ENCODE measurements around the gene SMNDC1.
"Not testable (repeated sequence)": the region's sequence is repeated elsewhere in the genome, so short reads cannot be mapped to it uniquely, and the experiment has no call there.

SMNDC1 gene

DNA sequence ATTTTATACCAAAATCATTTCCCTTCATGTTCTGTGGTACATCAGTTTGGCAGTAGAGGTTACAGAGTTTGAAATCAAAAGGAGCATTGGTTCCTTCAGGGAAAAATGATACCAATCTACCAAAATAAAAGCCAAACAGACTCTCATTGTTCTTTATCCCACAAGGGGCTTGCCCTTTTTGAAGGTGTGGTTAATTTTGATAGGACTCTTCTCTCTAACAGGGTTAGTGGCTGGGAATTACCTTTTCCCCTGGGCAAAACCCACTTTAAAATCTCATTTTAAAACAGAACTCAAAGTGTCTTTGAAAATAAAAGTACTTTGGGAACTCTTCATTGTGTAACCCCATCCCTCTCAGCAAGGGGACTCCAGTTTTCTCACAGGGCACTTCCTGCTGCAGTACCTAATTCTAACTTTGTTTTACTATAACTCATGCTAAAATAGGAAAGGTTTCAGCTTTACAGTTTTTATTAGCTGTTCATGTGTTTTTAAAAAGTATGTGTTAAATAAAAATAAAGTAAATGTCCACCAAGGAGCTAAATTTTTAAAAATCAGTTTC lies 30.6 kb downstream of the SMNDC1 start:
- Histone ChIP-seq H2AFZ (ENCODE audit: low read length) (no peak overlapping the region), H3K4me2 (ENCODE audit: low read depth, low read length) (no peak overlapping the region), H4K20me1 (ENCODE audit: insufficient read depth, low read length) (no peaks in the 10 kb centered on the region), H3K36me3 (replicated peaks; ENCODE audit: insufficient read depth, low read length) (no peaks in the 10 kb centered on the region), H3K9me2 (replicated peaks; ENCODE audit: insufficient read depth, low read length) (no peaks in the 10 kb centered on the region), H3K9me3 (replicated peaks; ENCODE audit: insufficient read depth, low read length) (no peaks in the 10 kb centered on the region), H3F3A (ENCODE audit: insufficient read depth, low read length) (no peaks in the 10 kb centered on the region), H3K27me3 (replicated peaks; ENCODE audit: insufficient read depth, low read length) (no peaks in the 10 kb centered on the region), H3K9ac (ENCODE audit: low read length) (no peak overlapping the region), H3K27ac (ENCODE audit: low read length) (no peak overlapping the region), H3K4me1 (ENCODE audit: low read length) (no peaks in the 10 kb centered on the region), H3K4me3 (ENCODE audit: low read length) (no peak overlapping the region), H3K79me2 (ENCODE audit: low read length) (no peaks in the 10 kb centered on the region)
- DNase-seq, result no peak
- TF ChIP-seq EZH2phosphoT487 (IDR thresholded peaks at IDR 0.05; ENCODE audit: low read length) (no peak), EZH2 (optimal IDR thresholded peaks at IDR 0.05; ENCODE audit: low read depth, low read length) (no peak)
- TF ChIP-seq, protein P1, sequence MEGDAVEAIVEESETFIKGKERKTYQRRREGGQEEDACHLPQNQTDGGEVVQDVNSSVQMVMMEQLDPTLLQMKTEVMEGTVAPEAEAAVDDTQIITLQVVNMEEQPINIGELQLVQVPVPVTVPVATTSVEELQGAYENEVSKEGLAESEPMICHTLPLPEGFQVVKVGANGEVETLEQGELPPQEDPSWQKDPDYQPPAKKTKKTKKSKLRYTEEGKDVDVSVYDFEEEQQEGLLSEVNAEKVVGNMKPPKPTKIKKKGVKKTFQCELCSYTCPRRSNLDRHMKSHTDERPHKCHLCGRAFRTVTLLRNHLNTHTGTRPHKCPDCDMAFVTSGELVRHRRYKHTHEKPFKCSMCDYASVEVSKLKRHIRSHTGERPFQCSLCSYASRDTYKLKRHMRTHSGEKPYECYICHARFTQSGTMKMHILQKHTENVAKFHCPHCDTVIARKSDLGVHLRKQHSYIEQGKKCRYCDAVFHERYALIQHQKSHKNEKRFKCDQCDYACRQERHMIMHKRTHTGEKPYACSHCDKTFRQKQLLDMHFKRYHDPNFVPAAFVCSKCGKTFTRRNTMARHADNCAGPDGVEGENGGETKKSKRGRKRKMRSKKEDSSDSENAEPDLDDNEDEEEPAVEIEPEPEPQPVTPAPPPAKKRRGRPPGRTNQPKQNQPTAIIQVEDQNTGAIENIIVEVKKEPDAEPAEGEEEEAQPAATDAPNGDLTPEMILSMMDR (IDR thresholded peaks at IDR 0.05; ENCODE audit: low read length), result no peak

- Histone ChIP-seq H3K27ac (ENCODE audit: low read length) (no peak overlapping the region), H4K20me1 (ENCODE audit: insufficient read depth, low read length) (no peaks in the 10 kb centered on the region), H3K36me3 (replicated peaks; ENCODE audit: insufficient read depth, low read length) (no peaks in the 10 kb centered on the region), H3K27me3 (replicated peaks; ENCODE audit: insufficient read depth, low read length) (no peaks in the 10 kb centered on the region), H3K9ac (ENCODE audit: low read length) (no peak overlapping the region), H3K9me3 (replicated peaks; ENCODE audit: insufficient read depth, low read length) (no peaks in the 10 kb centered on the region), H3K4me3 (ENCODE audit: low read length) (no peak overlapping the region), H2AFZ (ENCODE audit: low read length) (no peak overlapping the region), H3F3A (ENCODE audit: insufficient read depth, low read length) (no peaks in the 10 kb centered on the region), H3K79me2 (ENCODE audit: low read length) (no peaks in the 10 kb centered on the region), H3K4me1 (ENCODE audit: low read length) (peaks cover 5% of the 10 kb centered on the region; the same call in 1 of the 2 replicates), H3K4me2 (ENCODE audit: low read depth, low read length) (no peak overlapping the region), H3K9me2 (replicated peaks; ENCODE audit: insufficient read depth, low read length) (no peaks in the 10 kb centered on the region)
- TF ChIP-seq EZH2 (optimal IDR thresholded peaks at IDR 0.05; ENCODE audit: low read depth, low read length), result no peak
- TF ChIP-seq EZH2phosphoT487 (IDR thresholded peaks at IDR 0.05; ENCODE audit: low read length), result no peak
- TF ChIP-seq, protein P1 (IDR thresholded peaks at IDR 0.05; ENCODE audit: low read length), result no peak
- DNase-seq, result no peak
Observed at GRCh38 chr10:110273474-110273873, 31.2 kb downstream of the SMNDC1 start.

DNA sequence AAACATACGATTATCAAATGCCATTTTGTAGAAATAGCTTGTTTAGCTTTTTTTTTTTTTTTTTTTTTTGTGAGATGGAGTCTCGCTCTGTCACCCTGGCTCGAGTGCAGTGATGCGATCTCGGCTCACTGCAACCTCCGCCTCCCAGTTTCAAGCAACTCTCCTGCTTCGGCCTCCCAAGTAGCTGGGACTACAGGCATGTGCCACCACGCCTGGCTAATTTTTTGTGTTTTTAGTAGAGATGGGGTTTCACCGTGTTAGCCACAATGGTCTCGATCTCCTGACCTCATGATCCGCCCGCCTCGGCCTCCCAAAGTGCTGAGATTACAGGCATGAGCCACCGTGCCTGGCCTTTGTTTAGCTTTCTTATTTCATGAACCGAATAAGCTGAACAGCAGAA lies 31.7 kb downstream of the SMNDC1 start:
- H3K79me2 ChIP-seq (ENCODE audit: low read length); H4K20me1 ChIP-seq (ENCODE audit: insufficient read depth, low read length); DNase-seq; H2AFZ ChIP-seq (ENCODE audit: low read length); H3K27me3 ChIP-seq (replicated peaks; ENCODE audit: insufficient read depth, low read length); H3F3A ChIP-seq (ENCODE audit: insufficient read depth, low read length); H3K4me2 ChIP-seq (ENCODE audit: low read depth, low read length); H3K27ac ChIP-seq (ENCODE audit: low read length); H3K4me3 ChIP-seq (ENCODE audit: low read length); H3K9me3 ChIP-seq (replicated peaks; ENCODE audit: insufficient read depth, low read length); H3K9me2 ChIP-seq (replicated peaks; ENCODE audit: insufficient read depth, low read length); H3K36me3 ChIP-seq (replicated peaks; ENCODE audit: insufficient read depth, low read length); H3K9ac ChIP-seq (ENCODE audit: low read length): not testable (repeated sequence)
- H3K4me1 ChIP-seq (ENCODE audit: low read length), result peaks cover 10% of the 10 kb centered on the region; the same call in 1 of the 2 replicates

All from MM.1S (cell line).